KOPT-K1 (cell line): ENCODE measurements around the gene IFITM1.
"Not testable (repeated sequence)": the region's sequence is repeated elsewhere in the genome, so short reads cannot be mapped to it uniquely, and the experiment has no call there.

ENCODE experiments used
- H3K27ac ChIP-seq: fragments of 200-600 bp; sonication (generic); 2 replicates; pipeline ENCODE4 v1.5.1; 2016; ENCODE audit warnings: antibody characterized with exemption, mild to moderate bottlenecking, low read depth, low read length; ENCODE audit not compliant: poor library complexity, severe bottlenecking
- H3K36me3 ChIP-seq: fragments of 200-600 bp; sonication (generic); 2 replicates; pipeline ENCODE4 v1.5.1; 2017; ENCODE audit warnings: antibody characterized with exemption, mild to moderate bottlenecking, low read length, moderate library complexity; ENCODE audit not compliant: insufficient read depth
- H3K9me3 ChIP-seq: fragments of 200-600 bp; sonication (generic); 2 replicates; pipeline ENCODE4 v1.5.1; 2017; ENCODE audit warnings: antibody characterized with exemption, low read length, mild to moderate bottlenecking; ENCODE audit not compliant: insufficient read depth, poor library complexity, severe bottlenecking

Gene IFITM1

DNA sequence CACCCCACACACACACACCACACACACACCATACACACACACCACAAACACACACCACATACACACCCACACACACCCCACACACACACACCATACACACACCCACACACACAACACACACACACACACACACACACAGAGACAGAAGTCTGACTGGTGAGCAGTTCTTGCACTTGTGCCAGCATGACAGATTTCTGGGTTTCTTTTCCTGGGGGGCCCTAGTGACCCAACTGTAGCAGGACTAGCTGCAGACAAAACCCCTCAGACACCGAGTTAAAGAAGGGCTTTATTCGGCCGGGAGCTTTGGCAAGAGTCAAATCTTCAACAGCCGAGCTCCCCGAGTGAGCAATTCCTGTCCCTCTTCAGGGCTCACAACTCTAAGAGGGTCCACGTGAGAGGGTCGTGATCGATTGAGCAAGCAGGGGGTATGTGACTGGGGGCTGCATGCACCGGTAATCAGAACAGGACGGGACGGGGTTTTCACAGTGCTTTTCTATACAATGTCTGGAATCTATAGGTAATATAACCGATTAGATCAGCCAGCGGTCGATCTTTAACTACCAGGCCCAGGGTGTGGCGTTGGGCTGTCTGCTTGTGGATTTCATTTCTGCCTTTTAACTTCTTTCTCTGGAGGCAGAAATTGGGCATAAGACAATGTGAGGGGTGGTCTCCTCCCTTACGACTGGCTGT lies 36.3 kb downstream of the IFITM1 start:
- not testable (repeated sequence) for H3K36me3 ChIP-seq, H3K9me3 ChIP-seq
- H3K27ac ChIP-seq: peak overlapping the region; percentile 80

DNA sequence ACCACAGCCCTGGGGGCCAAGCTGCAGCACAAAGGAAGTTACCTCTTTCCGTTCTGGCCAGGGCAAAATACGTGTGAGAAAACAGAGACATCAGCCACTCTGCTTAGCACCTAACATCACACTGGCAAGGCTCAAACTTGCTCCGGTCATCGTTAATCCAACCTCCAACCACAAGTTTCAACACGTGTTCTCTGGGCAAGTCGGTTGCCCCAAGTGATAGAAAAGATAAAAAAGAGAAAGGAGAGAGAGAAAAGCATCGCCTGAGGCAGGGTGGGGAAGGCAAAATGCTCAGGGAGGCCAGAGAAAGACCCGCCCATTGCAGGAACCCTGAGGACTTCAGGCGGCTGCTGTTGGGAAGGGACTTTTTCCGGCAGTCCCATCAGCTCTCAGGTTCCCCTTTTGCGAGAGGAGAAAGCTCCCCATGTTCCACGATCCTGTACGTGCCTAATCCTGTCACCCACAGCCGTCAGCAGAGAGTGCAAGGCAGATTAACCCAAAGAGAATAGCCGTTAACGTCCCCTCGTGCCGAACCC lies 36.9 kb downstream of the IFITM1 start:
- no peaks in the 10 kb centered on the region for H3K36me3 ChIP-seq
- H3K27ac ChIP-seq: peak overlapping the region; percentile 80
- no peaks in the 10 kb centered on the region for H3K9me3 ChIP-seq

GRCh38 chr11:351411-351810 lies 37.6 kb downstream of the IFITM1 start:
- Histone ChIP-seq H3K36me3 (no peaks in the 10 kb centered on the region), H3K27ac (peak overlapping the region; percentile 80), H3K9me3 (no peaks in the 10 kb centered on the region)

DNA sequence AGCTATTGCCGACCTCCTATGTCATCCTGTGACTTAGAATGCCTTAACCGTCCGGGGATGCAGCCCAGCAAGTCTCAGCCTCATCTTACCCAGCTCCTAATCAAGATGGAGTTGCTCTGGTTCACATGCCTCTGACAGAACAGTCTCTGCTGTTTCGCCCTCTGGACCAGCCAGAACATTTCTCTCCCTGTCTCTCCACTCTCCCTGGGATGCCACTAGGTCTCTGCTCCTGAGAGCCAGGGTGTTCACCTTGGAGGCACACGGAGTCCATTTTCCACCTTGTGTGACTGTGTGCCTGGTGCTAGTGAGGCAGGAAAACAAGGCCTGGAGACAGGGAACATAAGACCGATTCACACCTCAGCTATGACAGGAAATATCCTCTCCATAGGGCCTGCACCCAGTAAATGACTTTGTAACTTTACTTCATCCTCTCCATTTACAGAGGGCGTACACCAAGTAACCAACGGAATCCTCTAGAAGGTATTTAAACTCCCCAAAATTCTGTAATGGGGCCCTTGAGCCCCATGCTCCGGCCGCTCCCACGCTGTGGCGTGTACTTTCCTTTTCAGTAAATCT lies 38.7 kb downstream of the IFITM1 start:
- Histone ChIP-seq H3K9me3 (no peaks in the 10 kb centered on the region), H3K27ac (peak overlapping the region; percentile 53), H3K36me3 (no peaks in the 10 kb centered on the region)

DNA sequence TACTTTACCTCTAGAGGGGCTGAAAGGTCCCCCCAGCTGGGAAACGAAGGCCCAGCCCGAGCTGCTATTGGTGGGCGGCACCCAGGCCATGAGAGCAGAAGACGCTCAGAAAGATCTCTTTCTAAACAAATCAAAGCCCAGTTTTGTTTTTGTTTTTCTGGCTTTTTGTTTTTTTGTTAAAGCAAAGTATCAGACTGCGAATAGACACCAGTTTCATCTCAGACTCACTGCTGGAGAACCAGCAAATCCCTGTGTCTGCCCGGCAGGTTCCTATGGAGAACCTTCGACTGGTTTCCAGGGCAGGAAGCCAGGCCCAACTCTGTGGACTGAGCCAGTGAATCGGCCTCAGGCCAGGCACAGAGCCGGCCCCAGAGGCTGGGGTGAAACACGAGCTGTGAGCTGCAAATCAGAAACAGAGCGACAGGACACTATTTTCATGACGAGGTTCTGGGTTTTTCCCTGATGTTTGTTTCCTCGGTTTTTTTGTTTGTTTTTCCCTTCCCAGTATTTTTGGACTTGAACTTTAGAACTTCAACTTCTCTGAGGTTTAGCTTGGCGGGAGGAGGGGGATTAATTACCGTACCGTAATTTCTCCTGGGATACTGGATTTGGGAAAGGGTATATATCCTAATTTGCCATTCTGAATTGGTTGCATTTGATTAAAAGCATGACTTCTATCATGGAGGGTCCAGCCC lies 39.5 kb downstream of the IFITM1 start:
- peak overlapping the region; percentile 53 for H3K27ac ChIP-seq
- no peaks in the 10 kb centered on the region for H3K36me3 ChIP-seq

DNA sequence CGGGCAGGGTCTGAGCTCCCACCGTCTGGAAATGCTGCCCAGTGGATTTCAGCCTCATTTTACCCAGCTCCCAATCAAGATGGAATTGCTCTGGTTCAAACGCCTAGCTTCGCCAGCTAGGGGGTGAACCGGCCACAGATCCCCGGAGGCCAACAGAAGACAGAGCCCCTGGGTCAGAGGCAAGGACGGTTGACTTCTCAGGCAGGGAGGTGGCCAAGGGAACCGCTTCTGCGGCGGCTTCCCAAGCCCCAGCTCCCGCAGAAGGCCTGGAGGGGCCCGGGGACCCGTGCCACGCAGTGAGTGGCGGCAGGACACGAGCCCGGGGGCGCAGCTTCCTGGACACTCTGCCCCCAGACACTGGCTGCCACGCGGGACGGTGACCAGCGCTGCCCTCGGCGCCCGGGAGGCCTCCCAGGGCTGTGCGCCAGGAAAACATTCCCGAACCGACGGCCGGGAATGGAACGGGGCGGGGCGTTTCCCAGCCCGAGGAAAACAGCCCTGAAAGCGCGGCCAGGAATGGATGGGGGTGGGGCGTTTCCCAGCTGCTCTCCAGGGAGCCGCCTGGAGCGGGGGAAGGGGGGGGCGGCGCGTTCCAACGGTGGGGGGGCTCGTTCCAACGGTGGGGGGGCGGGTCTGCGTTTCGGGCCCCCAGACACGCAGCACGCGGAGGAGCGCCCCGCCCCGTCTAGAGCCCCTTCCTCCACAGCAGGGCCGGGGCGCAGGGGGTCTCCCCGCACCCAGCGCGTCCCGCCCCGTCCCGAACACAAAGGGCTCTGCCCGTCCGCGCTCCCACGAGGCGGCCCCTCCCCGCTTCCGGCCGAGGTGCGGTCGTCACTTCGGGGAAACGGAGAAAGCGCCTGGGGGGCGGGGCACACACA lies 42.0 kb downstream of the IFITM1 start:
- Histone ChIP-seq H3K27ac (peak overlapping the region; percentile 90), H3K36me3 (no peaks in the 10 kb centered on the region), H3K9me3 (no peaks in the 10 kb centered on the region)

More for the DNA sequence above, 39.5 kb downstream of the IFITM1 start:
- H3K9me3 ChIP-seq: no peaks in the 10 kb centered on the region

DNA sequence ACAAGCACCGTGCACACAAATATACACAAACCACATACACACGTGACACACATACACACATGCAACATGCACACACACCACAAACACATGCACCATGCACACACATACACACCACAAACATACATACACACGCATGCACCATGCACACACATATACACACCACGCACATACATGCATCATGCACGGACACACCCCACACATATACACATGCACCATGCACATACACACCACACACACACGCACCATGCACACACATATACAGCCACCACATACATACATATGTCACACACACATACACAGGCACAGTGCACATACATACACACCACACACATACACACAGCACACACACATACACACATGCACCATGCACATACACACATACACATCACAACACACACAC lies 42.8 kb downstream of the IFITM1 start:
- H3K36me3 ChIP-seq: no peaks in the 10 kb centered on the region
- H3K9me3 ChIP-seq: no peaks in the 10 kb centered on the region
- H3K27ac ChIP-seq: no peak overlapping the region

DNA sequence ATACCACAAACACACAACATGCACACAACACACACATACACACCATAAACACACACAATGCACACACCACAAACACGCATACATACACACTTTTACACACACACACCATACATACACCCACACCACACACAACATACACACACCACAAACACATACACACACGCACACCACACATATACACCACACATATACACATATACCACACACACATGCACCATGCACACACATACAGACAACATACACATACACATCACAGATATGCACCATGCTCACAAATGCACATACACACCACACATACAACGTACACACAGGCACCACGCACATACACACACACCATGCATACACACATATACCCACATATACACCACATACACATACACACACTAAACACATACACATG lies 43.7 kb downstream of the IFITM1 start:
- Histone ChIP-seq H3K9me3 (no peaks in the 10 kb centered on the region), H3K27ac (no peak overlapping the region), H3K36me3 (no peaks in the 10 kb centered on the region)

GRCh38 chr11:358129-358800 lies 44.4 kb downstream of the IFITM1 start:
- Histone ChIP-seq H3K9me3 (no peaks in the 10 kb centered on the region), H3K27ac (no peak overlapping the region)

GRCh38 chr11:359181-359714 lies 45.4 kb downstream of the IFITM1 start:
- Histone ChIP-seq H3K27ac (no peak overlapping the region), H3K9me3 (no peaks in the 10 kb centered on the region), H3K36me3 (no peaks in the 10 kb centered on the region)

More at GRCh38 chr11:358129-358800, 44.4 kb downstream of the IFITM1 start:
- no peaks in the 10 kb centered on the region for H3K36me3 ChIP-seq

- H3K27ac ChIP-seq: no peak overlapping the region
- H3K36me3 ChIP-seq: no peaks in the 10 kb centered on the region
- H3K9me3 ChIP-seq: no peaks in the 10 kb centered on the region
Observed at GRCh38 chr11:360326-361280, 46.8 kb downstream of the IFITM1 start.

DNA sequence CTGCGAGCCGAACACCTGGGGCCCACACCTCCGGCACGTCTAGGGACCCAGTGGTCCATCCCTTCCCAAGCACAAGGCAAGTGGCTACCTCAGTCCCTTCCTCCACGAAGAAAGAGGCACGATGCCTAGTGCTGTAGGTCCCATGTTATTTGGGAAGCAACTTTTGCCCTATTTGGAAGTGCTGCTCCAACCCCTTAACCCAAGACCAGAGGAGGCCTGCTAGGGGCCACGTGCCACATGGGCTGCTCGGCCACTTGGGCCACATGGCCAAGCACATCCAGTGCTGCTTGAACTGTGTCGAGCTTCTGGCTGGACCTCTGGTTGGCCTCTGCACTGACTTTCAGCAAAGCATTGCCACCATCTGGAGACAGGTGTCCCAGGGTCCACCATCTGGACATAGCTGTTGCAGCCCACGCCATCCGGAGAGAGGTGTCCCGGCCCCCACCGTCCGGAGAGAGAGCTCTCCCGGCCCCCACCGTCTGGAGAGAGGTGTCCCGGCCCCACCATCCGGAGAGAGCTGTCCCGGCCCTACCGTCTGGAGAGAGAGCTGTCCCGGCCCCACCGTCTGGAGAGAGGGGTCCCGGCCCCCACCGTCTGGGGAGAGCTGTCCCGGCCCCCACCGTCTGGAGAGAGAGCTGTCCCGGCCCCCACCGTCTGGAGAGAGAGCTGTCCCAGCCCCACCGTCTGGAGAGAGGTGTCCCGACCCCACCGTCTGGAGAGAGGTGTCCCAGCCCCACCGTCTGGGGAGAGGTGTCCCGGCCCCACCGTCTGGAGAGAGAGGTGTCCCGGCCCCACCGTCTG lies 49.0 kb downstream of the IFITM1 start:
- no peaks in the 10 kb centered on the region for H3K9me3 ChIP-seq
- H3K27ac ChIP-seq: no peak overlapping the region
- H3K36me3 ChIP-seq: no peaks in the 10 kb centered on the region

GRCh38 chr11:363443-363805 lies 49.6 kb downstream of the IFITM1 start:
- not testable (repeated sequence) for H3K27ac ChIP-seq, H3K36me3 ChIP-seq, H3K9me3 ChIP-seq
